GM12878 (cell line): ENCODE measurements around the gene SH2D5. TPM values are rescaled to one million over a fixed set of nuclear protein-coding genes. Genes with fewer than 3 reads are reported as not detected.

ENCODE experiments used
- ATAC-seq: fragments of 200-7000 bp; cut with Tn5 transposase; 3 replicates; pipeline ENCODE4 v1.9.1; 2020; ENCODE audit warnings: mild to moderate bottlenecking, moderate library complexity
- BruUV-seq: library from RNA; stranded (reverse); fragments of 400-500 nt; replicated peaks from 2 replicates; lab custom pipeline; 2021; lab: Mats Ljungman, UMichigan
- CTCF ChIA-PET: fragments of 300-600 bp; sonication (Branson Sonifier 250); formaldehyde crosslinking; extraction: SDS; loops from one replicate; lab custom pipeline; 2021; ENCODE audit warnings: inconsistent platforms; lab: Yijun Ruan, JAX
- POLR2A ChIA-PET: fragments of 350-600 bp; formaldehyde crosslinking; extraction: SDS; loops from one replicate; lab custom pipeline; 2021; ENCODE audit warnings: inconsistent platforms; lab: Charles Lee
- RAD21 ChIA-PET: fragments of 300-600 bp; sonication (Branson Sonifier 250); formaldehyde crosslinking; loops from one replicate; lab custom pipeline; 2023; ENCODE audit warnings: antibody characterized with exemption; ENCODE audit not compliant: unreplicated experiment; lab: Charles Lee
- SMC1A ChIA-PET: fragments of 300-600 bp; sonication (Branson Sonifier 250); formaldehyde crosslinking; loops from one replicate; lab custom pipeline; 2023; ENCODE audit not compliant: unreplicated experiment, uncharacterized antibody; lab: Charles Lee
- DNase-seq: peaks from one replicate; pipeline ENCODE4 v3.0.0-alpha.2; 2011; ENCODE audit warnings: low read depth, low spot score
- FAIRE-seq: peaks from 3 replicates; lab custom pipeline; 2011; peaks lifted over from hg19 to GRCh38; lab: Jason Lieb, UNC
- H2AFZ ChIP-seq: 2 replicates; pipeline ENCODE4 v1.6.0; 2011; ENCODE audit warnings: low read depth, low read length, control low read depth; ENCODE audit not compliant: control insufficient read depth
- H3K27ac ChIP-seq: 2 replicates; pipeline ENCODE4 v1.5.1; 2011; ENCODE audit warnings: control low read depth; ENCODE audit not compliant: control insufficient read depth, insufficient read depth
- H3K27me3 ChIP-seq, 2 experiments: replicated peaks in 1 of 2; 2 replicates each; pipeline versions ENCODE4 v1.6.0 to v1.6.1; 2011; ENCODE audit warnings: low read length in 1 of 2; ENCODE audit not compliant: control insufficient read depth in 2 of 2, insufficient read depth in 2 of 2
- H3K36me3 ChIP-seq, 2 experiments: 2 replicates each; pipeline ENCODE4 v1.5.1; 2011; ENCODE audit warnings: low read length in 1 of 2; ENCODE audit not compliant: control insufficient read depth in 2 of 2, insufficient read depth in 2 of 2
- H3K4me1 ChIP-seq: 2 replicates; pipeline ENCODE4 v1.6.1; 2011; ENCODE audit warnings: mild to moderate bottlenecking, low read length, moderate library complexity, mixed read lengths; ENCODE audit not compliant: control insufficient read depth, insufficient read depth
- H3K4me2 ChIP-seq: 2 replicates; pipeline ENCODE4 v1.6.0; 2011; ENCODE audit warnings: control low read depth; ENCODE audit not compliant: control insufficient read depth, insufficient read depth
- H3K4me3 ChIP-seq: fragments of 200-600 bp; sonication (generic); 2 replicates; pipeline ENCODE4 v1.5.1; 2016
- H3K79me2 ChIP-seq: 2 replicates; pipeline ENCODE4 v1.6.0; 2011; ENCODE audit warnings: low read length; ENCODE audit not compliant: control insufficient read depth, insufficient read depth
- H3K9ac ChIP-seq: 2 replicates; pipeline ENCODE4 v1.8.0; 2011; ENCODE audit warnings: low read length, control low read depth, mixed read lengths; ENCODE audit not compliant: control insufficient read depth, insufficient read depth
- H3K9me3 ChIP-seq: replicated peaks from 3 replicates; pipeline ENCODE4 v1.5.1; 2011; ENCODE audit warnings: mild to moderate bottlenecking, low read length; ENCODE audit not compliant: control insufficient read depth, insufficient read depth
- H4K20me1 ChIP-seq: 2 replicates; pipeline ENCODE4 v1.6.0; 2011; ENCODE audit not compliant: control insufficient read depth, insufficient read depth
- BACH1 ChIP-seq: fragments of 450-650 bp; IDR thresholded peaks from 2 replicates; pipeline ENCODE4 v1.6.1; 2017; ENCODE audit warnings: mild to moderate bottlenecking, borderline replicate concordance
- EP300 ChIP-seq, 2 experiments: fragments of 150-350 bp in 1 of 2; IDR thresholded peaks; 2 replicates each; pipeline ENCODE4 v1.6.1; 2011 to 2012; ENCODE audit warnings: low read depth in 2 of 2, low read length in 2 of 2, borderline replicate concordance in 1 of 2, improper control_type of control experiment in 1 of 2, inconsistent platforms in 1 of 2; ENCODE audit not compliant: control insufficient read depth in 1 of 2
- GATAD2B ChIP-seq: fragments of 450-650 bp; conservative IDR thresholded peaks from 2 replicates; pipeline ENCODE4 v1.6.1; 2017; ENCODE audit warnings: low read depth, mild to moderate bottlenecking, moderate library complexity
- KAT2A ChIP-seq: conservative IDR thresholded peaks from 2 replicates; pipeline ENCODE4 v1.6.1; 2011; ENCODE audit warnings: low read depth, low read length; ENCODE audit not compliant: control insufficient read depth
- NFYA ChIP-seq: IDR thresholded peaks from 2 replicates; pipeline ENCODE4 v1.6.1; 2011; ENCODE audit warnings: low read depth, mild to moderate bottlenecking, low read length, improper control_type of control experiment, borderline replicate concordance
- NRF1 ChIP-seq: conservative IDR thresholded peaks from 2 replicates; pipeline ENCODE4 v1.6.1; 2011; ENCODE audit warnings: mild to moderate bottlenecking, low read depth, low read length, improper control_type of control experiment
- PKNOX1 ChIP-seq: fragments of 450-650 bp; IDR thresholded peaks from 2 replicates; pipeline ENCODE4 v1.6.1; 2016; ENCODE audit warnings: mild to moderate bottlenecking
- POLR2AphosphoS5 ChIP-seq: IDR thresholded peaks from 2 replicates; pipeline ENCODE4 v1.6.1; 2011; ENCODE audit warnings: mild to moderate bottlenecking, low read length, inconsistent platforms
- RELA ChIP-seq: fragments of 450-650 bp; IDR thresholded peaks from 2 replicates; pipeline ENCODE4 v1.8.0; 2014; ENCODE audit warnings: borderline replicate concordance; ENCODE audit not compliant: partially characterized antibody
- SKIL ChIP-seq: fragments of 450-650 bp; IDR thresholded peaks from 2 replicates; pipeline ENCODE4 v1.6.1; 2017; ENCODE audit warnings: mild to moderate bottlenecking, low read depth, inconsistent platforms; ENCODE audit not compliant: poor library complexity, severe bottlenecking
- SREBF2 ChIP-seq: IDR thresholded peaks from 2 replicates; pipeline ENCODE4 v1.6.1; 2012; ENCODE audit warnings: mild to moderate bottlenecking, low read length
- ZNF274 ChIP-seq: IDR thresholded peaks from one replicate; pipeline ENCODE4 v1.8.0; 2011; ENCODE audit not compliant: insufficient read length, insufficient read depth
- ZSCAN29 ChIP-seq: fragments of 450-650 bp; IDR thresholded peaks from 2 replicates; pipeline ENCODE4 v1.6.1; 2017; ENCODE audit warnings: mild to moderate bottlenecking, moderate library complexity
- WGBS: methylation state at CpG from one replicate; pipeline ENCODE4 v1.1.6; 2016; ENCODE audit warnings: low lambda C conversion rate; ENCODE audit not compliant: insufficient replicate concordance, insufficient coverage; ENCODE audit errors: missing lambda C conversion rate; 5-methylcytosine and 5-hydroxymethylcytosine counted together
- in situ Hi-C: fragments of 300-500 bp; cut with MboI; formaldehyde crosslinking; loops from 9 replicates; pipeline ENCODE4 v1.14.3; 2018; ENCODE audit warnings: mixed read lengths
- intact Hi-C: fragments of 100-400 bp; cut with micrococcal nuclease; formaldehyde crosslinking; loops from one replicate; pipeline ENCODE4 v1.14.2; 2022; ENCODE audit not compliant: unreplicated experiment
- polyA plus RNA-seq, 11 experiments: library from polyadenylated mRNA; depleted of rRNA in 4 of 11; unstranded in 6 of 11; stranded (reverse) in 5 of 11; fragments of >200 nt; fragmentation: Nextera tagmentation in 4 of 11; fragmentation: Illumina TruSeq in 1 of 11; extraction: Ambion mirVana in 4 of 11; extraction: Trizol in 1 of 11; gene quantifications; 1 replicate in 1 of 11; 2 replicates in 10 of 11; pipeline versions ENCODE4 v1.2.1 to v1.2.3, GENCODE V29; 2011 to 2016; ENCODE audit warnings: inconsistent platforms in 2 of 11, missing spikeins in 2 of 11, low read depth in 1 of 11
- total RNA-seq, 4 experiments: library from RNA; depleted of rRNA in 3 of 4; stranded (reverse); fragments of >200 nt in 3 of 4; fragmentation: Illumina TruSeq in 1 of 4; extraction: Trizol in 1 of 4; gene quantifications; 2 replicates each; pipeline versions ENCODE4 v1.2.1 to v1.2.3, GENCODE V29; 2013 to 2021
- TF ChIP-seq, protein P1 (sequence below): IDR thresholded peaks from 2 replicates; pipeline ENCODE4 v1.6.1; 2011; ENCODE audit warnings: borderline replicate concordance, low read depth, mild to moderate bottlenecking, moderate library complexity, mixed read lengths, low read length; ENCODE audit not compliant: insufficient read depth; ENCODE audit errors: extremely low read length

SH2D5 gene
- total and polyA plus RNA-seq, 10 of the 15 experiments (the other 5 are each of a cell fraction or from before 2014, with no cell fraction given), result 0.03 to 0.62 (median 0.20) TPM; not detected in 3

DNA sequence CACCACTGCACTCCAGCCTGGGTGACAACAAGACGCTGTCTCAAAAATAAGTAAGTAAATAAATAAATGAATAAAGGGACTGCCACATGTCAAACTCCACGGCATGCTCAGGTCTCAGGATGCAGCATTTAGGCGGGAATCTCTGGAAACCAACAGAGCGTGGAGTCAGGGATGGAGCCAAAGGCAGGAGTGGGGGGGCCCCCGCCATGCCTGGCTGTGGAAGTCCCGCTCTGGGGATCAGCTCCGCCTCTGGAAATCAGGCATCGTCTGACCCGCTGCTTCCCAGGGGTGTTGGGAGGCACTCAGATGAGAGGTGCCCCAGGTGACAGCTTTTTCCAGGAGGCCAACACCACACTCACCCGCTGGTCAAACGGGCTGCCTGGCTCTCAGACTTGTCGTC, 34.9 kb downstream of the SH2D5 start:
- ChIA-PET POLR2A (no interaction called here), CTCF (interaction anchor here (0.5 to 4.6 kb wide), 13 partner anchors 10 to 1608 kb away, joined by 3 to 120 read pairs (median 5); partner anchors contain the start of gene SH2D5), SMC1A (interaction anchor here (1.0 to 2.2 kb wide), 4 partner anchors 18 to 497 kb away, joined by 3 to 13 read pairs (median 3); no protein-coding TSS in a partner anchor), RAD21 (interaction anchor here (1.3 to 2.5 kb wide), 4 partner anchors 34 to 498 kb away, joined by 4 to 43 read pairs (median 7); partner anchors contain the start of gene SH2D5)
- peaks cover 6% of the 10 kb centered on the region for H3K4me1 ChIP-seq
- H3K4me3 ChIP-seq, result no peak overlapping the region
- no peaks in the 10 kb centered on the region for H3K27me3 ChIP-seq
- in situ Hi-C loops, result loop anchor here (5.0 kb wide), 1 partner anchor 495 kb away; no protein-coding TSS in a partner anchor
- no peaks in the 10 kb centered on the region for H3K36me3 ChIP-seq
- no peak overlapping the region for H3K4me2 ChIP-seq
- H3K27ac ChIP-seq, result no peak overlapping the region
- intact Hi-C loops, result loop anchor here (2.0 to 10.0 kb wide), 2 partner anchors 287 to 497 kb away; no protein-coding TSS in a partner anchor
- no peaks in the 10 kb centered on the region for H4K20me1 ChIP-seq
- DNase-seq (no peak), FAIRE-seq (no peak), ATAC-seq (no peak)
- H2AFZ ChIP-seq, result no peak overlapping the region
- no peaks in the 10 kb centered on the region for H3K79me2 ChIP-seq
- BruUV-seq, result no TSS peak
- 58% methylated on average over 10 of the region's 12 CpGs for WGBS
- TF ChIP-seq BACH1, result no peak
- no peak for TF ChIP-seq POLR2AphosphoS5
- TF ChIP-seq ZSCAN29, result no peak
- TF ChIP-seq SREBF2, result no peak
- TF ChIP-seq GATAD2B, result no peak
- no peak for TF ChIP-seq NRF1
- no peak for TF ChIP-seq KAT2A
- no peak for TF ChIP-seq ZNF274
- TF ChIP-seq RELA, result no peak
- no peak for TF ChIP-seq EP300 (IDR thresholded peaks at IDR 0.05; ENCODE audit: borderline replicate concordance in 1 of 2, control insufficient read depth in 1 of 2, low read depth in 2 of 2, low read length in 2 of 2)
- TF ChIP-seq, protein P1, sequence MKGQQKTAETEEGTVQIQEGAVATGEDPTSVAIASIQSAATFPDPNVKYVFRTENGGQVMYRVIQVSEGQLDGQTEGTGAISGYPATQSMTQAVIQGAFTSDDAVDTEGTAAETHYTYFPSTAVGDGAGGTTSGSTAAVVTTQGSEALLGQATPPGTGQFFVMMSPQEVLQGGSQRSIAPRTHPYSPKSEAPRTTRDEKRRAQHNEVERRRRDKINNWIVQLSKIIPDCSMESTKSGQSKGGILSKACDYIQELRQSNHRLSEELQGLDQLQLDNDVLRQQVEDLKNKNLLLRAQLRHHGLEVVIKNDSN, result no peak
- TF ChIP-seq SKIL, result no peak
- no peak for TF ChIP-seq PKNOX1
- no peak for TF ChIP-seq NFYA
- no peaks in the 10 kb centered on the region for H3K9me3 ChIP-seq
- H3K9ac ChIP-seq, result no peak overlapping the region
